Stomach (tissue), 4 donors: ENCODE data around the gene HNRNPR.

ENCODE experiments used
- CTCF ChIP-seq, 7 experiments: fragments of 450-650 bp in 4 of 7; fragments of 200-600 bp in 3 of 7; sonication (generic) in 3 of 7; IDR thresholded peaks; one replicate each; pipeline ENCODE4 v1.5.1; 2016 to 2019; ENCODE audit warnings: antibody characterized with exemption in 7 of 7, control low read depth in 2 of 7, mild to moderate bottlenecking in 1 of 7
- EP300 ChIP-seq: sonication (generic); formaldehyde crosslinking; IDR thresholded peaks from one replicate; pipeline ENCODE4 v1.6.1; 2017; ENCODE audit warnings: antibody characterized with exemption
- POLR2A ChIP-seq, 4 donors: fragments of 450-650 bp; IDR thresholded peaks; one replicate each; pipeline ENCODE4 v1.6.1; 2016; ENCODE audit warnings: antibody characterized with exemption in 4 of 4, control low read depth in 2 of 4, mild to moderate bottlenecking in 1 of 4, moderate library complexity in 1 of 4
- POLR2AphosphoS5 ChIP-seq, 3 donors: sonication (generic); formaldehyde crosslinking; IDR thresholded peaks; one replicate each; pipeline ENCODE4 v1.6.1; 2016; ENCODE audit warnings: antibody characterized with exemption in 3 of 3

- TF ChIP-seq EP300 (no peak), CTCF (IDR thresholded peaks at IDR 0.05) (no peak), POLR2A (IDR thresholded peaks at IDR 0.05) (no peak), POLR2AphosphoS5 (IDR thresholded peaks at IDR 0.05) (no peak)
Measured at GRCh38 chr1:23381233-23381885, 37.3 kb upstream of the HNRNPR start.
